IPS-18a (cell line): ENCODE results near the gene EEF1AKMT3.

Source experiments
- H3K27ac ChIP-seq: one replicate; pipeline ENCODE4 v1.5.1; 2013; ENCODE audit warnings: low read length
- H3K27me3 ChIP-seq: one replicate; pipeline ENCODE4 v1.6.1; 2013; ENCODE audit warnings: mild to moderate bottlenecking, low read length; ENCODE audit not compliant: control insufficient read depth, insufficient read depth
- H3K36me3 ChIP-seq: one replicate; pipeline ENCODE4 v1.6.1; 2013; ENCODE audit warnings: low read depth, low read length; ENCODE audit not compliant: control insufficient read depth
- H3K4me1 ChIP-seq: one replicate; pipeline ENCODE4 v1.6.1; 2013; ENCODE audit warnings: low read depth, low read length; ENCODE audit not compliant: control insufficient read depth
- H3K4me3 ChIP-seq: one replicate; pipeline ENCODE4 v1.5.1; 2013; ENCODE audit warnings: low read length
- H3K9ac ChIP-seq: one replicate; pipeline ENCODE4 v1.6.1; 2013; ENCODE audit warnings: mild to moderate bottlenecking, low read length, moderate library complexity
- H3K9me3 ChIP-seq: one replicate; pipeline ENCODE4 v1.6.1; 2013; ENCODE audit warnings: low read depth, low read length; ENCODE audit not compliant: control insufficient read depth

EEF1AKMT3 gene

GRCh38 chr12:57764662-57765002 lies 7.8 kb upstream of the EEF1AKMT3 start:
- Histone ChIP-seq H3K4me1 (peaks cover 17% of the 10 kb centered on the region), H3K4me3 (peak overlapping the region; percentile 58), H3K27me3 (peaks cover 55% of the 10 kb centered on the region), H3K9me3 (no peaks in the 10 kb centered on the region), H3K27ac (no peak overlapping the region), H3K36me3 (peaks cover 14% of the 10 kb centered on the region), H3K9ac (no peak overlapping the region)

GRCh38 chr12:57765003-57765697 lies 7.3 kb upstream of the EEF1AKMT3 start:
- peaks cover 17% of the 10 kb centered on the region for H3K4me1 ChIP-seq
- H3K36me3 ChIP-seq, result peaks cover 19% of the 10 kb centered on the region
- H3K9me3 ChIP-seq, result no peaks in the 10 kb centered on the region
- H3K27me3 ChIP-seq, result peaks cover 55% of the 10 kb centered on the region
- H3K4me3 ChIP-seq, result peak overlapping the region; percentile 58
- H3K9ac ChIP-seq, result no peak overlapping the region
- no peak overlapping the region for H3K27ac ChIP-seq

- peaks cover 55% of the 10 kb centered on the region for H3K27me3 ChIP-seq
- H3K9me3 ChIP-seq, result no peaks in the 10 kb centered on the region
- no peak overlapping the region for H3K27ac ChIP-seq
- peaks cover 26% of the 10 kb centered on the region for H3K36me3 ChIP-seq
- no peak overlapping the region for H3K9ac ChIP-seq
- peaks cover 17% of the 10 kb centered on the region for H3K4me1 ChIP-seq
- H3K4me3 ChIP-seq, result peak overlapping the region; percentile 58
Observed at GRCh38 chr12:57765698-57766463, 6.5 kb upstream of the EEF1AKMT3 start.

GRCh38 chr12:57766464-57767304 lies 5.7 kb upstream of the EEF1AKMT3 start, which contains the start of gene CYP27B1:
TSS of gene CYP27B1 (minus strand) at chr12:57767078. CDS start at chr12:57767041, 37 bp downstream.
- peak within 1 kb of the TSS; percentile 19 for H3K9ac ChIP-seq

GRCh38 chr12:57767305-57767698 lies 5.1 kb upstream of the EEF1AKMT3 start:
- Histone ChIP-seq H3K36me3 (peaks cover 26% of the 10 kb centered on the region), H3K27ac (no peak overlapping the region), H3K9me3 (no peaks in the 10 kb centered on the region), H3K27me3 (peaks cover 55% of the 10 kb centered on the region), H3K4me3 (peak overlapping the region; percentile 58), H3K9ac (no peak overlapping the region), H3K4me1 (peaks cover 17% of the 10 kb centered on the region)

More at GRCh38 chr12:57766464-57767304, 5.7 kb upstream of the EEF1AKMT3 start, which contains the start of gene CYP27B1:
- H3K9me3 ChIP-seq, result no peaks in the 10 kb centered on the region
- peaks cover 55% of the 10 kb centered on the region for H3K27me3 ChIP-seq
- H3K4me1 ChIP-seq, result peaks cover 17% of the 10 kb centered on the region
- H3K27ac ChIP-seq, result no peak within 1 kb of the TSS
- H3K4me3 ChIP-seq, result peak within 1 kb of the TSS; percentile 58
- H3K36me3 ChIP-seq, result peaks cover 26% of the 10 kb centered on the region

GRCh38 chr12:57767876-57768275 lies 4.5 kb upstream of the EEF1AKMT3 start:
- H3K27me3 ChIP-seq, result peaks cover 51% of the 10 kb centered on the region
- no peaks in the 10 kb centered on the region for H3K9me3 ChIP-seq
- H3K36me3 ChIP-seq, result peaks cover 26% of the 10 kb centered on the region
- H3K4me3 ChIP-seq, result no peak overlapping the region
- H3K4me1 ChIP-seq, result peaks cover 17% of the 10 kb centered on the region
- no peak overlapping the region for H3K27ac ChIP-seq
- H3K9ac ChIP-seq, result no peak overlapping the region

GRCh38 chr12:57769594-57769993 lies 2.8 kb upstream of the EEF1AKMT3 start:
- H3K36me3 ChIP-seq, result peaks cover 26% of the 10 kb centered on the region
- no peaks in the 10 kb centered on the region for H3K9me3 ChIP-seq
- H3K27ac ChIP-seq, result no peak overlapping the region
- H3K4me1 ChIP-seq, result peaks cover 17% of the 10 kb centered on the region
- no peak overlapping the region for H3K9ac ChIP-seq
- no peak overlapping the region for H3K4me3 ChIP-seq
- peaks cover 41% of the 10 kb centered on the region for H3K27me3 ChIP-seq

GRCh38 chr12:57770734-57771133 lies 1.7 kb upstream of the EEF1AKMT3 start:
- Histone ChIP-seq H3K9me3 (no peaks in the 10 kb centered on the region), H3K4me1 (peaks cover 17% of the 10 kb centered on the region), H3K27ac (no peak overlapping the region), H3K9ac (no peak overlapping the region), H3K27me3 (peaks cover 30% of the 10 kb centered on the region), H3K4me3 (no peak overlapping the region), H3K36me3 (peaks cover 26% of the 10 kb centered on the region)

GRCh38 chr12:57771236-57771872 lies 1.1 kb upstream of the EEF1AKMT3 start:
- peaks cover 26% of the 10 kb centered on the region for H3K36me3 ChIP-seq
- H3K27me3 ChIP-seq, result peaks cover 24% of the 10 kb centered on the region
- H3K9me3 ChIP-seq, result no peaks in the 10 kb centered on the region
- H3K27ac ChIP-seq, result peak overlapping the region; percentile 96
- peaks cover 13% of the 10 kb centered on the region for H3K4me1 ChIP-seq
- H3K9ac ChIP-seq, result peak overlapping the region; percentile 96
- H3K4me3 ChIP-seq, result peak overlapping the region; percentile 89

- Histone ChIP-seq H3K9me3 (no peaks in the 10 kb centered on the region), H3K4me1 (peaks cover 7% of the 10 kb centered on the region), H3K27ac (peak within 1 kb of the TSS; percentile 96), H3K4me3 (peak within 1 kb of the TSS; percentile 89), H3K36me3 (peaks cover 26% of the 10 kb centered on the region), H3K27me3 (peaks cover 18% of the 10 kb centered on the region), H3K9ac (peak within 1 kb of the TSS; percentile 96)
Observed at GRCh38 chr12:57771873-57772428, 463 bp upstream of the EEF1AKMT3 start, which contains the start of gene METTL1. TSS of gene METTL1 (minus strand) at chr12:57772105. CDS start at chr12:57772083, 22 bp downstream.
